Ishikawa (cell line): ENCODE results near the gene GRAMD2A.

ENCODE experiments used
- EGR1 ChIP-seq: IDR thresholded peaks from 2 replicates; pipeline ENCODE4 v1.6.1; 2012
- EP300 ChIP-seq: IDR thresholded peaks from 2 replicates; pipeline ENCODE4 v1.6.1; 2012; ENCODE audit warnings: borderline replicate concordance
- TAF1 ChIP-seq: IDR thresholded peaks from 2 replicates; pipeline ENCODE4 v1.6.1; 2012; ENCODE audit warnings: low read depth, mild to moderate bottlenecking
- TCF12 ChIP-seq: IDR thresholded peaks from 2 replicates; pipeline ENCODE4 v1.6.1; 2012; ENCODE audit warnings: low read depth
- TEAD4 ChIP-seq: IDR thresholded peaks from 2 replicates; pipeline ENCODE4 v1.6.1; 2012

GRCh38 chr15:72222393-72222792, 24.8 kb upstream of the GRAMD2A start:
- no peak for TF ChIP-seq TCF12
- no peak for TF ChIP-seq EP300
- TF ChIP-seq TAF1: no peak
- no peak for TF ChIP-seq TEAD4
- no peak for TF ChIP-seq EGR1
